Measurements from ENCODE around the gene ZCCHC10.
"Not testable (repeated sequence)": the region's sequence is repeated elsewhere in the genome, so short reads cannot be mapped to it uniquely, and the experiment has no call there.

ZCCHC10 gene

DNA sequence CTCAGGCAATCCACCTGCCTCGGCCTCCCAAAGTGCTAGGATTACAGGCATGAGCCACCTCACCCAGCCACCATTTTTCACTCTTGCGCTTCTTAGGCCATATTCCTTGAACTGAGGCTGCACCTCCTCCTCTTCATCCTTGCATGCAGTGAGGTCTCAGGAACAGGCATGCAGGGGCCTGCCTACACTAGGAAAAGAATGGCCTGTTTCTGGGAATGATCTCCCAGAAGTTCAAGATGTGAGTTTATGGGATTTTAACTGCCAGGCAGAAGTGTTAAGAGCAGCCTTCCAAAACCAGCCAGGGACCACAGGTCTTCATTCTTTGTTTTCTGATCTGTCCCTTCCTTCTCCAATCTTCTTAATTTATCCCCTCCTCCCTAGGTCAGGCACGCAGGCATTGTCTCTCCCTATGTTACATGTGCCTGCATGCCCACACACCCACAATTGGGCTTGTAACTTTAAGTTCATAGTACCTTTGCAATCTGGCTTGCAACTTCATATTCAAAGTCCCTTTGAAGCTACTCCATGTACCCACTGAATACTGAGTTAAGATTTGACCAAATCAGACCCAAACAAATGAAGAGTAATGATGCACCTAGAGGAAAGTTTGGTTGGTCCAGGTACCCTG is 14.9 kb upstream of the ZCCHC10 start:
- DNase-seq = no peak

DNA sequence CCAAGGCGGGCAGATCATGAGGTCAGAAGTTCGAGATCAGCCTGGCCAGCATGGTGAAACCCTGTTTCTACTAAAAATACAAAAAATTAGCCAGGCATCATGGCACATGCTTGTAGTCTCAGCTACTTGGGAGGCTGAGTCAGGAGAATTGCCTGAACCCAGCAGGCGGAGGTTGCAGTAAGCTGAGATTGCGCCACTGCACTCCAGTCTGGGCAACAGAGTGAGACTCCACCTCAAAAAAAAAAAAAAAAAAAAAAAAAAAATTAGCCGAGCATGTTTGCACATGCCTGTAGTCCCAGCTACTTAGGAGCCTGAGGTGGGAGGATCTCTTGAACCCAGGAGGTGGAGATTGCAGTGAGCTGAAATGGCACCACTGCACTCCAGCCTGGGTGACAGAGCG is 10.3 kb upstream of the ZCCHC10 start:
- DNase-seq = not testable (repeated sequence)

DNA sequence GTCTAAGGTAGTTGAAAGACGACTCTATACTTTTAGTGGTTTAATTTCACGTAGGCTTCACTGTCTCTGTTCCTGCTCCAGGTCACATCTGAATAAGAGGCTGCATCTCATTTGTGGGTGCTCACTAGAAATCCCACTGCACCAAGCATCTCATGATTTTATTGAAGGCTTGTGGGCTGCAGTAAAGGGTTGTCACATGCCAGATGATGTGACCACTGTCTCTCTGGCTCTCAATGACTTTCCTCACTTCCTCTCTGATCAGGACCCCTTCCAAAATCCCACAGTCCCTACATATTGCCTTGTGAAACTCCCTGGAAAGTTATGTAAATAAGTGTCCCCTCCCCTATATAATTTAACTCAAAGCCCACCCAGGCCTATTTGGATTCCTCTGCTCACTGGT is 8.9 kb upstream of the ZCCHC10 start:
- DNase-seq = no peak

DNA sequence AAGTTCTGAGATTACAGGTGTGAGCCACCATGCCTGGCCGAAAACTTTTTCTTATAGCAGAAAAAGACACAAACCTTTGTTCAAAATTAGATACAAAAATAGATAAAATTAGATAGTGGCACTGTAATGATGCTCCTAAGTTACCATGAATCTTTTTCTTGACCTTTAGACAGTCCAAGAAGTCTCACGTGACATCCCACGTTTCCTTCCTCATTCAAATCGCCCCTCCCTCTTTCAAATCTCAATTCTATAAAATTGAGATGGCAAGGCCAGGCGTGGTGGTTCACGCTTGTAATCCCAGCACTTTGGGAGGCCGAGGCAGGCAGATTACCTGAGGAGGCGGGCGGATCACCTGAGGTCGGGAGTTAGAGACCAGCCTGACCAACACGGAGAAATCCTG is 7.7 kb upstream of the ZCCHC10 start:
- no peak for DNase-seq

DNA sequence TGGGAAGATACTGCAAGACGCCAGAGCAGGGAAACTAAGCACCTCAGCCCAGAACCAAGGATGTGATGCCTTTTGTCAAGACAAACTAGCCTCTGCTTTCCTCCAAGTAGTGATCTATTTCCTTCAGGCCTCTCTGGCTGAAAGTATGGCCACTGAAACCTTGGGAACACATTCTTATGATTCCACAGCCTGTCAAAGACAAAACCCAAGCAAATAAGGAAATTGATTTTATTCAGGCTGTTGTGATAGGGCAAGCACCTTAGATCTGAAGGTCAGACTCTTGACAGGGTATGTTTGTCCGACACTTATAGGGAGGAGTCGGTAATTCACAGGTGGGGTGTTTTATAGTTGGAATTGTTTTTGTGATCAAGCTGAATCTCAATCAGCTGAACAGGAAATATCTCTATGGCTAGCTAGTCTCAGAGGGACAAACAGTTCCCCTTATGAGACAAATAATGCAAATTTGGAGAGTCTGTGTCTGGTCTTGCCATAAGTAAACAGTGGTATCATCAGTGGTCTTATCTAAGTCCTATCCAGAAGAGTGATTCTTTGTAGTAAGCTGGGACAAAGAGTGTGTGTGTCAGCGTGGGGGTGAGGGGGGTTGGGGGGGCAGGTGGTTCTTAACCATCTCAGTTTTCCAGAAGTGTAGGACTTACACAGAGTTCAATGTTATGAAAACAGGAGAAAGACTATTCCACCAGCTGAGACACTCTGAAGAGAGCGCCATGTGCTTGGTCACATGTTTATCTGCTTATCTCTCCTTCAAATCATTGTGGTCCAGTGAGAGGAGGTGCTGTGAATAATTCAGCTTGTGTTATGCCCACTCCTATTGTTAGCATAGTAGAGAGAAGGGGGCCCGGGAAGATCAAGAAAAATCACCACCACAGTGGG is 6.7 kb upstream of the ZCCHC10 start:
- DNase-seq = no peak

DNA sequence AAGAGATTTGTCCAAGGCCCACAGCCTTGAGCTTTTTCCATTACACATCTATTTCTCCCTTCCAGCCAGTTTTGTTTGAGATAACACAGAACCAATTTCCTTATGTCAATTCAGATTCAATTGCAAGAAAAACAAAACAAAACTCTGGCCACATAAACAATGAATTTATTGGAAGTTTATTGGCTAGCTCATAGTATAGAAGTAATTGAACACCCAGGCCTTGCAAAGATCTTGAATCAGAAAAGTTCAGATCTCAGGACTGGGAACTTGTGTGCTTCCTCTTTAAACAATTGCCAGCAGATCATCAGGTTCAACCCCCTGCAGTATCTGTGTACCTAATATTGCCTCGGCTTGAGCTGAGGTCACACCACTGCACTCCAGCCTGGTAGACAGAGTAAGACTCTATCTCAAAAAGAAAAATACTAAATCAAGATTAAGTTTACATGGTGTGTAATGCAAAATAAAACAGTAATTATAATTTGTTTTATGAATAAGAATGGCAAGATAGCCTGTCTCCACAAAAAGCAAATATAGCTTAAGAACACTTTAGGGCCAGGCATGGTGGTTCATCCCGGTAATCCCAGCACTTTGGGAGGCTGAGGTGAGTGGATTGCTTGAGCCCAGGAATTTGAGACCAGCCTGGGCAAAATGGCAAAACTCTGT is 4.1 kb upstream of the ZCCHC10 start:
- DNase-seq = no peak

DNA sequence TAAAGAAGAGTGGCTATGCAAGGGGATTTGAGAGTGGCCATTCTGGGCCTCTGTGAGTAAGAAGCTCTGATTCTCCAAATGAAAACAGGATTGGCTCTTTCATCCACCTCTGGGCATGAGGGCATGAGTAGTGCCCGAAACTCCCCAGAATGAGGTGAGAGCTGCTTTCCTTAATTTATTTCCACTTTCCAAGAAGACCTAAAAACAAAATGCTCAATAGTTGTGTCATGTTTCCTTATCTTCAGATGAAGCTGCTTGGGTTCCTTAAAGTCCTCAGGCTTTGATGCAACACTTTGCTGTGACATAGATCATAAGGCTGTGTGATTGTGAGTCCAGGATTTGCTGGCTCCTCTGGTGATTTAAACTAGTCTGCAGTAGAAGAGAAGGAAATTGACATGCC is 3.1 kb upstream of the ZCCHC10 start:
- no peak for DNase-seq

DNA sequence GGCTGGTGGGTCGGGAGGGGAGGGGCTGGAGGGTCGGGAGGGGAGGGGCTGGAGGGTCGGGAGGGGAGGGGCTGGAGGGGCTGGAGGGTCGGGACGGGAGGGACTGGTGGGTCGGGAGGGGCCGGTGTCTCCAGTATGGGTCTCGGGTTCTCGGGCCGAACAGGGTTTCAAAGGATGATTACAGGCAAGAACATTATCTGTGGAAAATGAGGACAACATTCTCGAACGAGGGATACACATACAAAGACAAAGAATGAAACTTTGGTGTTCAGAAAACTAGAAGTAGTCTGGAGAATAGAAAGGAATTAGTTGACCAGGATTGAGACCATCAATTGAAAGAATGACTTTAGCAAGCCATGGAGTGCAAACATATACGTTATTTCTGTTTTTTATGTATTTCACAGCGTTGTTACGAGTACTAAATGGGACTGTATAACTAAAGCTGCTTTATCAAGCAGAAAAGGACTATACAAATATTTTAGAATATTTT is 360 bp upstream of the ZCCHC10 start:
- DNase-seq = no peak

DNA sequence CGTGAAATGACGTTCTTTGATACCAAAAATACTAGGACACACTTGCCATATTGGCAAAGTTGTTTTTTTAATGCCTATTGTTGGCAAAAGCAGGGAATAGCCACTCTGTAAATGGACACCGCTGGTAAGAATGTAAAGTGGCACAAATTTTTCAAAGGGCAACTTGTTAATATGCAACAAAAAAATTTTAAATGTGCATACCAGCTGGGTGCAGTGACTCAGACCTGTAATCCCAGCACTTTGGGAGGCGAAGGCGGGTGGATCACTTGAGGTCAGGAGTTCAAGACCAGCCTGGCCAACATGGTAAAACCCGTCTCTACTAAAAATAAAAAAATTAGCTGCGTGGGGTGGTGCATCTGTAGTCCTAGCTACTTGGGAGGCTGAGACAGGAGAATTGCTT is 6.9 kb downstream of the ZCCHC10 start:
- not testable (repeated sequence) for DNase-seq

DNA sequence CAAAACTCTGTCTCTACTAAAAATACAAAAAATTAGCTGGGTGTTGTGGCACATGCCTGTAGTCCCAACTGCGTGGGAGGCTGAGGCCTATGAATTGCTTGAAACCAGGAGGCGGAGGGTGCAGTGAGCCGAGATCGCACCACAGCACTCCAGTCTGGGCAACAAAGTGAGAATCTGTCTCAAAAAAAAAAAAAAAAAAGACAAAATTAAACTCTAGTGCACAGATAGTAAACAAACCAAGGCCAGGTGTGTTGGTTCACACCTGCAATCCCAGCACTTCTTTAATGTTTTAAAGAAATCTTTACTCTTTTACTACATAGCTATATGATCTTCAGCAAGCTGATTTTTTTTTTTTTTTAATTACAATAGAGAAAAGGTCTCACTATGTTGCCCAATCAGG is 8.4 kb downstream of the ZCCHC10 start:
- DNase-seq = no peak

DNA sequence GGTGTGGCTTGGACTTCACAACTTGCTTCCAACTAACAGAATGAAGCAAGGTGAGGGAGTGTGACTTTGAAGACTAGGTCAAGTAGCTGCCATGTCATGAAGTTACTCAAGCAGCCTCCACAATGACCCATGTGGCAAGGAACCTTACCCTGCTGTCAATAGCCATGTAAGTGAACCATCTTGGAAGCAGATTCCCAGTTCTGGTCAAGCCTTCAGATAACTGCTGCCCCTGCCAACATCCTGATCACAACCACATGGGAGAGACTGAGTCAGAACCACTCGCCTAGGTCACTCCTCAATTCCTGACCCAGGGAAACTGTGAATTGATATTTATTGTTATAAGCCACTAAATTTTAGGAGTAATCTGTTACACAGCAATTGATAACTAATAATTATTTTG is 10.9 kb downstream of the ZCCHC10 start:
- no peak for DNase-seq

DNA sequence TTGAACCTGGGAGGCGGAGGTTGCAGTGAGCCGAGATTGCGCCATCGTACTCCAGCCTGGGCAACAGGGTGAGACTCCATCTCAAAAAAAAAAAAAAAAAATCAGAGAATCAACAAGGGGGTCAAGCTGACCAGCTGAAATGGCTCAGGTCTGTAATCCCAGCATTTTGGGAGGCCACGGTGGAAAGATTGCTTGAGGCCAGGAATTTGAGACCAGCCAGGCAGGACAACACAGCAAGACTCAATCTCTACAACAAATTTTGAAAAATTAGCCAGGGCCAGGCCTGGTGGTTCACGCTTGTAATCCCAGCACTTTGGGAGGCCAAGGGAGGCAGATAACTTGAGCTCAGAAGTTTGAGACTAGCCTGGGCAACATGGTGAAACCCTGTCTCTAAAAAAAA is 17.9 kb downstream of the ZCCHC10 start:
- not testable (repeated sequence) for DNase-seq

DNA sequence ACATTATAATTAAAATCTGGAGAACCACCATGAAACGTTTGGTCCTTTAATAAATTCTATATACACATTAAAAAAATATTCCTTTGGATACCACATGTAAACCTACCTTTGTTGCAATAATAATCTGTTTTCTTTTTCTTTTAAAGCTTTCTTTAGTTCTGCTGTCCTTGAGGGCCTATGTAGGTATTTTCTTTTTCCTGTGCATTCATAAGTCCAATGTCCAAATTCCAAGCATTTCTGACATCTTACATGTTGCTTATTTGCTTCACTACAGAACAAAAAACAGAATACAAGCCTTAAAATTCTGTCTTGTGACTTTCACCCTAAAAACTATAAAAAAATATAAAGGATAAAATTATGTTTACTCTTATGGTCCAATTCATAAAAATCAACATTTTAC is 19.7 kb downstream of the ZCCHC10 start:
- no peak for DNase-seq

DNA sequence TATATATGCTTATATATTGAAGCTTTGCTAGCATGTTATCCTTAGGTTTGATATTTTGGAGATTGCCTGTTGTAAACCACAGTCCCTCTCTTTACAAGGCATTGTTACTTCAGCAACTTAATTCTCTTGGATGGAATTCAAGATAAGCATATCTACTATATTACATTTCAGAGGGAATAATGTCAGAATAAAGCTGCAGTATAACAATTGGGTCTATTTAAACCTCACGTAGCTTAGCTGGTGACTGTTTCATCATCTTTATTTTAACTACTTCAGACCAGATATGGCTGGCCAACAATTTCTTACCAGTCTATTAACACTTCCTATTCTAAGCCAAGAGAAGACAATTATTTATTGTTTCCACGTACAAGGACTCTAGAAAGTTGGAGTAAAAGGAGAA is 27.1 kb downstream of the ZCCHC10 start:
- DNase-seq = no peak

DNA sequence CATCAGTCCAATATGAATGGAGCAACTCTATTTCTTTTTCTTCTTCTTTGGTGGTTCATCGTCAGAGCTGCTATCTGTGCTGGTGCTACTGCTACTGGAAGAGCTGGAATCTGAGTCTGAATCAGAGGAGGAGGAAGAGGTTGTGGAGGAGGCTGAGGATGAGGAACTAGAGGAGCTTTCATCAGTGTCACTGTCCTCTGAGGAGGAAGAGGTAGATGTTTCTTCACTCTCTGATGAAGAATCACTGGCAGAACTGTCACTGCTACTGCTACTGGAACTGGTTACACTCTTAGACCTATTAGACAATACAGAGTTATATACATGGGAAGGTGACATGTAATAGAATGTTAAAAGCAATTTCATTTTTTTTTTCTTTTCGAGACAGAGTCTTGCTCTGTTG is 27.8 kb downstream of the ZCCHC10 start:
- DNase-seq = no peak

DNA sequence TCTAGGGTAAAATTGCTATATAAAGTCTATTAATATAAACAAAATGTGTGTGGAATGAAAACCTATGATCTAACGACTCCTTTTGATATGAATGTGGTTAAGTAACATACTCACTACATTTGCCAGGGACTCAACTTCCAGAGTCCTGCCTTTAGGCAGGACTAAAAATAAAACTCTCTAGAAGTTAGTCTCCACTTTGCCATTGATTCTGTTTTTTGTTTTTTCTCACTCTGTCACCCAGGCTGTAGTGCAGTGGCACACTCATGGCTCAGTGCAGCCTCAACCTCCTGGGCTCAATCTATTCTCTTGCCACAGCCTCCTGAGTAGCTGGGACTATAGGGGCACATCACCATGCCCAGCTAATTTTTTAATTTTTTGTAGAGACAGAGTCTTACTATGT is 30.0 kb downstream of the ZCCHC10 start:
- no peak for DNase-seq

DNA sequence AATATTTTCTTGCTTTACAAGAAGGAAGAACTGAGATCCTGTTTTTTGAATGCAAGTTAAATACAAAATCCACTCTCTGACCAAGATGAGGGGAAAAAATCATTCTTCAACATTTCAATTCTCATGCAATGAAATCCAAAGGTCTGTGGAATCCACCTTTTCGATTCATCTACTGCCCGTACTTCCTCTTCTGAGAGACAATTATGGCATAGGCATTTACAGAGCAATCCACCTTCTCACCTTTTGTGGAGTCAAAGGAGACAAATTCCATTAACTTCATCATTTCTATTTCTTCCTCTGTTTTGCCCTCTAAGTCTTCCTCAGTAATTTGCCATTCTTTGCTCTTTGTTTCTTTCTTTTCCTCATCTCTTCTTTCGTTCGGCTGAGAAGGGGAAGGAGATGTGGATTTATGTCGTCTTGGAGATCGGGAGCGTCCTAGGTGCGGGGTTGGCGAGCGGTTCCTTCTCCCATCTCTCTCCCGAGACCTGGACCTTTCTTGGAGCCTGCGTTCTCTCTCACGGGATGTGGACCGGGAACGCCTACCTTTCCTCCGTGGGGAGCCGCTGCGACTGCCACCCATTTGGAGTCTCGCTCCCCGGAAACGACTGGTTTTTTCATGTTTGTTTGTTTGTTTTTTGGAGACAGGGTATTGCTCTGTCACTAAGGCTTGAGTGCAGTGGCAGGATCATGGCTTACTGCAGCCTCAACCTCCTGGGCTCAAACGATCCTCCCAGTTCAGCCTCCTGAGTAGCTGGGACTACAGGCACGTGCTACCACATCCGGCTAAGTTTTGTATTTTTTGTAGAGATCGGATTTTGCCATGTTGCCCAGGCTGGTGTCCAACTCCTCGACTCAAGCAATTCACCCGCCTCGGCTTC is 38.6 kb downstream of the ZCCHC10 start:
- no peak for DNase-seq

DNA sequence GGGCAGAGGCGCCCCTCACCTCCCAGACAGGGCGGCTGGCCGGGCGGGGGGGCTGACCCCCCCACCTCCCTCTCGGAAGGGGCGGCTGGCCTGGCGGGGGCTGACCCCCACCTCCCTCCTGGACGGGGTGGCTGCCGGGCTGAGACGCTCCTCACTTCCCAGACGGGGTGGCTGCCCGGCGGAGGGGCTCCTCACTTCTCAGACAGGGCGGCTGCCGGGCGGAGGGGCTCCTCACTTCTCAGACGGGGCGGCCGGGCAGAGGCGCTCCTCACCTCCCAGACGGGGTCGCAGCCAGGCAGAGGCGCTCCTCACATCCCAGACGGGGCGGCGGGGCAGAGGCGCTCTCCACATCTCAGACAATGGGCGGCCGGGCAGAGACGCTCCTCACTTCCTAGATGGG is 43.4 kb downstream of the ZCCHC10 start:
- DNase-seq = not testable (repeated sequence)

DNA sequence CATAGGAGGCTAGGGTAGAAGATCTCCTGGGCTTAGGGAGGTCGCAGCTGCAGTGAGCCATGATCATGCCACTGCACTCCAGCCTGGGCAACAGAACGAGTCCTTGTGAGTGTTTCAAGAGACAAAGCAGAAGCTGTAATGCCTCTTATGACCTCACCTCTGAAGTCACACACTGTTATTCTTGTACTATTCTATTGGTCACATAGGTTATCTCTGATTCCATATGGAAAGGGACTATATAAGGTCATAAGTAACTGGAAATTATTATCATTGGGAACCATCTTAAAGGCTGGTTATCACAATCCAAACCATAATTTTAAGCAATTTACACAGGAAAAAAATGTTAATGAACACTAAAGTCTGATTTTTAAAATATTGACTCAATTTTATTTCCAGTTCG is 45.1 kb downstream of the ZCCHC10 start:
- DNase-seq = no peak

DNA sequence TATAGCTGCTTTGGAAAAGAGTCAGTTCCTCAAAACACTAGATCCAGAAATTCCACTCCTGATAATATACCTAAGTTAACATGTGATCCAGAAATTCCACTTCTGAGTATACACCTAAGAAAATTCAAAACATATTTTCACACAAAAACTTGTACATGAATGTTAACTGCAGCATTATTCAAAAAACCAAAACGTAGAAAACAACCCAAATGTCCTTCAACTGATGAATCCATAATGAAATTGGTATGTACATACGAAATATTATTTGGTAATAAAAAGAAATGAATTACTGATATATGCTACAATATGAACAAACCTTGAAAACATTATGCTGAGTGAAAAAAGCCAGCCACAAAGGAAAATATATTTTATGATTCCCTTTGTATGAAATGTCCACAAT is 46.4 kb downstream of the ZCCHC10 start:
- no peak for DNase-seq

DNA sequence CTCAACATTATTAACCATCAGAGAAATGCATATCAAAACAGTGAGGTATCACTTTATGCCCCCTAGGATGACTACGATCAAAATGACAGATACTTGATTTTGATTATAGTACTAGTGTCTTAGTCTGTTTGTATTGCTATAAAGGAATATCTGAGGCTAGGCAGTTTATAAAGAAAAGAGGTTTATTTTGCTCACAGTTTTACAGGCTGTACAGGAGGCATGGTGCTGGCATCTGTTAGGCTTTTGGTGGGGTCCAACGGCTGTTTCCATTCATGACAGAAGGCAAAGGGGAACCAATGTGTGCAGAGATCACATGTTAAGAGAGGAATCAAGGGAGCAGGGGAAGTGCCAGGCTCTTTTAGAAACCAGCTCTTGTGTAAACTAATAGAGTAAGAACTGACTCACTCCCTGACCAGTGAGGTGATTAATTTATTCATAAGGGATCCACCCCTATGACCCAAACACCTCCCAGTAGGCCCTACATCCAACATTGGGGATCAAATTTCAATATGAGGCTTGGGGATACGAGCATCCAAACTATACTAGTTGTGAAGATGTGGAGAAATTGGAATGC is 46.9 kb downstream of the ZCCHC10 start:
- DNase-seq = no peak

DNA sequence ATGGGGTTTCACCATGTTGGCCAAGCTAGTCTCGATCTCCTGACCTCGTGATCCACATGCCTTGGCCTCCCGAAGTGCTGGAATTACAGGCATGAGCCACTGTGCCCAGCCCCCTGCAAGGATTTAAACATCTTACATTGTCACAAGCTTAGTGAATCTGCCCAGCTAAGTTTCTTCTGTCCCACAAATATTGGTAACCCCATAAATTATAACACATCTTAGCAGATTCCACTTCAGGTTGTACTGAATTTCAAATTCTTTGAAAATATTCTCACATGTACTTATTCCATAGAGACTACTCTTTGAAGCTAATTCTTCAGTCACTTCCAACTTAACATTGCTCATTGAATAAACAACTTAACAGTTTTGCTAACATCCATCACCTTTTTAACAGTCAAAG is 49.5 kb downstream of the ZCCHC10 start:
- no peak for DNase-seq
